ENCODE measurements around the gene TESMIN. TPM values are rescaled to one million over a fixed set of nuclear protein-coding genes. Genes with fewer than 3 reads are reported as not detected.

Gene TESMIN
- total and polyA plus RNA-seq, 2 of the 4 experiments (the other 2 are of a cell fraction) = 0.90 to 2.2 TPM

- H4K20me1 ChIP-seq (ENCODE audit: insufficient read depth, low read length) = no peaks in the 10 kb centered on the region
- no peak overlapping the region for H2BK120ac ChIP-seq (ENCODE audit: low read depth, low read length)
- H3K4ac ChIP-seq (ENCODE audit: low read depth, low read length) = no peak overlapping the region
- dilution Hi-C loops (cut with HindIII; ENCODE audit: low sequenced_read_pairs, unreplicated experiment) = no loop called here
- H3K36me3 ChIP-seq (ENCODE audit: control insufficient read depth, insufficient read depth, low read length) = peaks cover 45% of the 10 kb centered on the region
- H2AK5ac ChIP-seq (ENCODE audit: low read depth, low read length) = no peak overlapping the region
- ATAC-seq (ENCODE audit: low read depth) = no peak
- DNase-seq = no peak
- no peak overlapping the region for H3K18ac ChIP-seq (ENCODE audit: low read depth, low read length)
- no TSS peak for BruUV-seq (replicated peaks)
- H3K27me3 ChIP-seq (ENCODE audit: control insufficient read depth, insufficient read depth, low read length) = no peaks in the 10 kb centered on the region
- H4K91ac ChIP-seq (ENCODE audit: insufficient read depth, low read depth, low read length) = no peak overlapping the region
- TF ChIP-seq RAD21 (IDR thresholded peaks at IDR 0.05; ENCODE audit: low read length) (no peak), NFE2L2 (IDR thresholded peaks at IDR 0.05; ENCODE audit: low read depth, low read length) (no peak), SMC3 (IDR thresholded peaks at IDR 0.05; ENCODE audit: low read depth, low read length) (no peak), USF2 (IDR thresholded peaks at IDR 0.05; ENCODE audit: low read depth, low read length) (no peak), BHLHE40 (IDR thresholded peaks at IDR 0.05; ENCODE audit: low read depth, low read length) (no peak), POLR2A (IDR thresholded peaks at IDR 0.05; ENCODE audit: low read depth, low read length) (no peak), CTCF (conservative IDR thresholded peaks at IDR 0.05; ENCODE audit: low read depth, low read length) (no peak), RFX5 (IDR thresholded peaks at IDR 0.05; ENCODE audit: low read depth, low read length) (no peak), MAZ (IDR thresholded peaks at IDR 0.05; ENCODE audit: borderline replicate concordance, low read depth, low read length) (no peak), CHD1 (IDR thresholded peaks at IDR 0.05; ENCODE audit: low read depth, low read length) (no peak), FOS (IDR thresholded peaks at IDR 0.05; ENCODE audit: low read depth, low read length) (no peak), CEBPB (IDR thresholded peaks at IDR 0.05; ENCODE audit: low read depth, low read length) (no peak), MAFK (IDR thresholded peaks at IDR 0.05; ENCODE audit: low read depth, low read length) (no peak)
- TF ChIP-seq, protein P1, sequence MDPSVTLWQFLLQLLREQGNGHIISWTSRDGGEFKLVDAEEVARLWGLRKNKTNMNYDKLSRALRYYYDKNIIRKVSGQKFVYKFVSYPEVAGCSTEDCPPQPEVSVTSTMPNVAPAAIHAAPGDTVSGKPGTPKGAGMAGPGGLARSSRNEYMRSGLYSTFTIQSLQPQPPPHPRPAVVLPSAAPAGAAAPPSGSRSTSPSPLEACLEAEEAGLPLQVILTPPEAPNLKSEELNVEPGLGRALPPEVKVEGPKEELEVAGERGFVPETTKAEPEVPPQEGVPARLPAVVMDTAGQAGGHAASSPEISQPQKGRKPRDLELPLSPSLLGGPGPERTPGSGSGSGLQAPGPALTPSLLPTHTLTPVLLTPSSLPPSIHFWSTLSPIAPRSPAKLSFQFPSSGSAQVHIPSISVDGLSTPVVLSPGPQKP (IDR thresholded peaks at IDR 0.05; ENCODE audit: borderline replicate concordance, low read depth, low read length) = no peak
- no peak overlapping the region for H3K9ac ChIP-seq (ENCODE audit: low read depth, low read length)
- WGBS, 2 experiments (ENCODE audit: extremely low coverage in 2 of 2, insufficient read length in 1 of 2) = 90% methylated on average over 2 of the region's 15 CpGs; no CpG with 5 or more reads in 1 of the 2 experiments
- no peaks in the 10 kb centered on the region for H3K4me1 ChIP-seq (ENCODE audit: control insufficient read depth, insufficient read depth, low read length)
- no peak overlapping the region for H4K8ac ChIP-seq (ENCODE audit: low read depth in 2 of 2, low read length in 2 of 2)
- H2AFZ ChIP-seq (replicated peaks; ENCODE audit: low read length, poor library complexity) = no peak overlapping the region
- H3K56ac ChIP-seq (ENCODE audit: extremely low read depth, insufficient read depth, low read length) = no peak overlapping the region
- no peak overlapping the region for H3K27ac ChIP-seq (ENCODE audit: insufficient read depth, low read length)
- no peaks in the 10 kb centered on the region for H3K79me1 ChIP-seq (ENCODE audit: low read depth in 1 of 2, low read length in 2 of 2)
- H3K9me3 ChIP-seq (ENCODE audit: control insufficient read depth, insufficient read depth, low read length) = no peaks in the 10 kb centered on the region
- no peak overlapping the region for H2AK9ac ChIP-seq (replicated peaks; ENCODE audit: low read depth, low read length, poor library complexity)
- POLR2A ChIA-PET (ENCODE audit: unreplicated experiment) = interaction anchor here (0.9 kb wide), 1 partner anchor 15 kb away, joined by 3 read pairs; no protein-coding TSS in a partner anchor
- H2BK20ac ChIP-seq (ENCODE audit: low read depth, low read length) = no peak overlapping the region
- H2BK15ac ChIP-seq (ENCODE audit: low read depth, low read length) = no peak overlapping the region
- H3K4me2 ChIP-seq (ENCODE audit: low read depth, low read length) = no peak overlapping the region
- peaks cover 5% of the 10 kb centered on the region for H3K9me1 ChIP-seq (ENCODE audit: insufficient read depth, low read length)
- no peak overlapping the region for H3K23ac ChIP-seq (ENCODE audit: low read depth, low read length)
- intact Hi-C loops (cut with micrococcal nuclease) = no loop called here
- no peak overlapping the region for H2BK5ac ChIP-seq (ENCODE audit: low read depth, low read length, poor library complexity, severe bottlenecking)
- H4K5ac ChIP-seq (ENCODE audit: low read depth, low read length) = no peak overlapping the region
- no peak overlapping the region for H3K14ac ChIP-seq (replicated peaks; ENCODE audit: low read depth, low read length)
- H3K4me3 ChIP-seq (ENCODE audit: insufficient read depth, low read depth, low read length) = no peak overlapping the region
- CTCF ChIA-PET = no interaction called here
- in situ Hi-C loops (cut with MboI; ENCODE audit: low sequenced_read_pairs) = no loop called here
Measured at GRCh38 chr11:68759991-68760390, 8.7 kb upstream of the TESMIN start.

Data from IMR-90 (cell line).